ENCODE results near the gene SERPINA5.
"Not testable (repeated sequence)": the region's sequence is repeated elsewhere in the genome, so short reads cannot be mapped to it uniquely, and the experiment has no call there.

GRCh38 chr14:94608966-94609365 is 27.7 kb downstream of the SERPINA5 start:
- not testable (repeated sequence) for TF ChIP-seq CREB1 (IDR thresholded peaks at IDR 0.05); CBX5 (IDR thresholded peaks at IDR 0.05; ENCODE audit: low read depth, low read length); SP2 (IDR thresholded peaks at IDR 0.05; ENCODE audit: low read length); CTCF (IDR thresholded peaks at IDR 0.05; ENCODE audit: control extremely low read depth in 1 of 3, insufficient read depth in 1 of 3, low read depth in 1 of 3, low read length in 3 of 3)

Data from H1 (cell line).